ENCODE results near the gene ANKRD33B. TPM values are rescaled to one million over a fixed set of nuclear protein-coding genes. Genes with fewer than 3 reads are reported as not detected.
"Not testable (repeated sequence)": the region's sequence is repeated elsewhere in the genome, so short reads cannot be mapped to it uniquely, and the experiment has no call there.

The ANKRD33B gene
- total RNA-seq, 2 experiments from 2014 or later, result 6.8 to 13.8 TPM

DNA sequence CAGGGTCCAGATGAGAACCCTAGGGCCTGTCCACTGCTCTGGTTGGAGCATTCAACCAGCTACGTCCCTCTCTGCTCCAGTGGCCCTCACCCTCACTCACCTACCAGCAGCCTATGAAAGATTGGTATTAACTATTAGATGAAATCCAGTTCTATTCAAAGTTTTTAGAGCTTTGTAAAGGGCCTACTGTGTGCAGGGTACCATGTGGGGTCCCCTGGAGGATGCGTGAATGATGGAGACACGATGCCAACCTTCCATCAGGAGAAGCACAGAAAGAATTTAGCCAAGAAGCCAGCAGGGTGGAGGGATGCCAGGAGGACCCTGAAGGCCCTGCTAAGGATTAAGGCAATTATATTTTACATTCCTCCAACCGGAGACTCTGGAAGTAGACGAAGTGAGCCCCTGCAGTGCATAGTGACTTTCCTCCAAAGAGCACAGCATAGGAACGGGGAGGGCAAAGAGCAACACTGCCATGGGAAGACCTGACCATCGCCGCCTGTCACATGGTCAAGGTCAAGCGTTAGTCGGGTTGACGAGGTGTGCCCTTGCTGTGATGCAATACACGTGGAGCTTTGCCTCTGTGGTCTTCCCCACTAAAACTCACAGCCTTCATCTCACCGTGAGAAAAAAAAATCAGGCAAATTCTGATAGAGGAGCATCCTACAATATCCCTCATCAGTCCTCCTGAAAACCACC lies 22.8 kb upstream of the ANKRD33B start:
- no peaks in the 10 kb centered on the region for H3K36me3 Mint-ChIP-seq
- H3K27me3 Mint-ChIP-seq, result peaks cover 54% of the 10 kb centered on the region
- DNase-seq, result no peak
- H3K4me3 Mint-ChIP-seq, result no peak overlapping the region
- no peak for ATAC-seq
- H3K4me1 Mint-ChIP-seq, result peaks cover 15% of the 10 kb centered on the region
- CTCF ChIA-PET, result no interaction called here
- H3K27ac Mint-ChIP-seq, result no peak overlapping the region
- H3K9me3 Mint-ChIP-seq (ENCODE audit: low read depth), result no peaks in the 10 kb centered on the region

DNA sequence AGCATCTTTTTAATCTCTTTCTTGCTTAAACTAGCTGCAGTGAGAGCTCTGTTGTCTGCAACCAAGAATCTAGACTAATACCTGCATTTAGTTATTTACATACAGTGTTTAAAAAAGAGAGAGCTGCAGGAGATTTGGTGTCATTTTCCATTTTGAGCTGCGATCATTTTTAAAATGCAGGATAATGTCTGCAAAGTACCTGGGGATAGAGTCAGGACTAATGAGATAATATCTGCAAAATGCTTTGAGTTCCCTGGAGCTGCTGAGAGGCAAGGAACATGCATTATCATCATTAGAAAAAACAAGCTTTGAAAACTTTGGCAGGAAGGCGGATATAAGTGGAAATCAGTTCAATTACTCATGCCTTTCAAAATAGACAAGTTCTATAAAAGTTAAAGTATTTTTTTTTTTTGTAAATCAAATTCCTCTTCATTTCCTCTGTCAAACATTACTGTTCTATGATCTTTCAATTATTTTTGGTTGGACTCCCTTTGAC lies 21.8 kb upstream of the ANKRD33B start:
- H3K27me3 Mint-ChIP-seq, result peaks cover 55% of the 10 kb centered on the region
- H3K9me3 Mint-ChIP-seq (ENCODE audit: low read depth), result no peaks in the 10 kb centered on the region
- ATAC-seq, result no peak
- no peak overlapping the region for H3K4me3 Mint-ChIP-seq
- no peaks in the 10 kb centered on the region for H3K36me3 Mint-ChIP-seq
- no peak overlapping the region for H3K27ac Mint-ChIP-seq
- DNase-seq, result no peak
- peaks cover 10% of the 10 kb centered on the region for H3K4me1 Mint-ChIP-seq
- CTCF ChIA-PET, result interaction anchor here (1.2 kb wide), 1 partner anchor 13 kb away, joined by 4 read pairs; no protein-coding TSS in a partner anchor

DNA sequence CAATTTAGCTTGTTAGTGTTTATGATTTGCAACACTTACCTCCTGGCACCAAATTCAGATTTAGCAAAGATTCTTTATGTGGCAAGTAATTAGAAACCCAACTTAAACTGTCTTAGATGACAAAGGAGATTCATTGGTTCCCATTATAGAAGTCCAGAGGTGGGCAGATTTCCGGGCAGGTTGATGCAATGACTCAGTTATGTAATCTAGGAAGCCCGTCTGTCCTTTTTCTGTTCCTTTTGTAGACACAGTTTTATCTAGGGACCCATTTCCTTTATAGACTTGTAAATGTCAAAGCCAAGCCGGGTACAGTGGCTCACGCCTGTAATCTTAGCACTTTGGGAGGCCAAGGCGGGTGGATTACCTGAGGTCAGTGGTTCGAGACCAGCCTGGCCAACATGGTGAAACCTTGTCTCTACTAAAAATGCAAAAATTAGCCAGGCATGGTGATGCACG lies 20.3 kb upstream of the ANKRD33B start:
- Mint-ChIP-seq H3K36me3 (no peaks in the 10 kb centered on the region), H3K27me3 (peaks cover 49% of the 10 kb centered on the region), H3K4me1 (no peaks in the 10 kb centered on the region), H3K9me3 (ENCODE audit: low read depth) (no peaks in the 10 kb centered on the region), H3K4me3 (no peak overlapping the region), H3K27ac (no peak overlapping the region)
- ATAC-seq (no peak), DNase-seq (no peak)
- CTCF ChIA-PET, result no interaction called here

GRCh38 chr5:10545084-10545483 lies 18.8 kb upstream of the ANKRD33B start:
- Mint-ChIP-seq H3K9me3 (ENCODE audit: low read depth) (no peaks in the 10 kb centered on the region), H3K4me1 (no peaks in the 10 kb centered on the region), H3K27ac (no peak overlapping the region), H3K36me3 (no peaks in the 10 kb centered on the region), H3K4me3 (no peak overlapping the region), H3K27me3 (peaks cover 42% of the 10 kb centered on the region)
- no peak for DNase-seq
- CTCF ChIA-PET, result interaction anchor here (1.1 to 1.2 kb wide), 2 partner anchors 16 to 55 kb away, joined by 3 to 5 read pairs; no protein-coding TSS in a partner anchor
- no peak for ATAC-seq

DNA sequence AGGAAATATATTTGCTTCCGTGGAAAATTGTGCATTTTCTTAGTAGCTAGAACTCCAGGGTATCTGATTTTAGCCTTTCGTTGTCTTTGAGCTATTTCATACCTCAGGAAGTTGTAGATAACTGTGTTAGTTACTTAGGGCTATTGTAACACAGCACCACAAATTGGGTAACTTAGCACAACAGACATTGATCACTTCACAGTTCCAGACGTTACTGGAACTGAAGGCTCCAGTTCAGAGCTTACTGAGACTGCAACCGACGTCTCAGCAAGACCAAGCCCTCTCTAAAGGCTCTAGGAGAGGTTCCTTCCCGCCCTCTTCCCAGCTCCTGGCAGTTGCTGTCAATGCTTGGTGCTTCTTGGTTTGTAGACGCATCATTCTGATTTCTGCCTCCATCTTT lies 17.7 kb upstream of the ANKRD33B start:
- CTCF ChIA-PET, result interaction anchor here (1.2 kb wide), 1 partner anchor 15 kb away, joined by 5 read pairs; no protein-coding TSS in a partner anchor

DNA sequence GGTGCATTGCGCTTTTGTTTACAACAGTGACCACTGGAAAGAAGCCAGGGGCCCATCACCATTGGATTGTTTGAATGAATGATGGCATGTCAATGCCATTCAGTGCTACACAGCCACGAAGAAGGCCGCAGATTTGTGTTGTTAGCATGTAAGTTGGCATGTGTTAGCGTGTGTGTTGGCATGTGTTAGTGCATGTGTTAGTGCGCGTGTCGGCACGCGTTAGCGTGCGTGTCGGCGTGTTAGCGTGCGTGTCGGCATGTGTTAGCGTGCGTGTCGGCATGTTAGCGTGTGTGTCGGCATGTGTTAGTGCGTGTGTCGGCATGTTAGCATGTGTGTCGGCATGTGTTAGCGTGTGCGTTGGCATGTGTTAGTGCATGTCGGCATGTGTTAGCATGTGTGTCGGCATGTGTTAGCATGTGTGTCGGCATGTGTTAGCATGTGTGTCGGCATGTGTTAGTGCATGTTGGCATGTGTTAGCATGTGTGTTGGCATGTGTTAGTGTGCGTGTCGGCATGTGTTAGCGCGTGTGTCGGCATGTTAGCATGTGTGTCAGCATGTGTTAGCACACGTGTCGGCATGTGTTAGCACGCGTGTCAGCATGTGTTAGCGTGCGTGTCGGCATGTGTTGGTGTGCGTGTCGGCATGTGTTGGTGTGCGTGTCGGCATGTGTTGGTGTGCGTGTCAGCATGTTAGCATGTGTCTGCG lies 15.3 kb upstream of the ANKRD33B start:
- no peak for ATAC-seq
- Mint-ChIP-seq H3K4me3 (no peak overlapping the region), H3K27me3 (peaks cover 29% of the 10 kb centered on the region), H3K9me3 (ENCODE audit: low read depth) (no peaks in the 10 kb centered on the region), H3K36me3 (no peaks in the 10 kb centered on the region), H3K4me1 (peaks cover 8% of the 10 kb centered on the region), H3K27ac (no peak overlapping the region)
- CTCF ChIA-PET, result no interaction called here
- DNase-seq, result no peak

More for the DNA sequence above, 17.7 kb upstream of the ANKRD33B start:
- Mint-ChIP-seq H3K4me1 (no peaks in the 10 kb centered on the region), H3K4me3 (no peak overlapping the region), H3K36me3 (no peaks in the 10 kb centered on the region), H3K9me3 (ENCODE audit: low read depth) (no peaks in the 10 kb centered on the region), H3K27ac (no peak overlapping the region), H3K27me3 (peaks cover 40% of the 10 kb centered on the region)
- DNase-seq, result no peak
- ATAC-seq, result no peak

DNA sequence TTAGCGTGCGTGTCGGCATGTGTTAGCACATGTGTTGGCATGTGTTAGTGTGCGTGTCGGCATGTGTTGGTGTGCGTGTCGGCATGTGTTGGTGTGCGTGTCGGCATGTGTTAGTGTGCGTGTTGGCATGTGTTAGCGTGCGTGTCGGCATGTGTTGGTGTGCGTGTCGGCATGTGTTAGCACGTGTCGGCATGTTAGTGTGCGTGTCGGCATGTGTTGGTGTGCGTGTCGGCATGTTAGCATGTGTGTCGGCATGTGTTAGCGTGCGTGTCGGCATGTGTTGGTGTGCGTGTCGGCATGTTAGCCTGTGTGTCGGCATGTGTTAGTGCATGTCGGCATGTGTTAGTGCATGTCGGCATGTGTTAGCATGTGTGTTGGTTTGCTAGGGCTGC lies 14.8 kb upstream of the ANKRD33B start:
- H3K36me3 Mint-ChIP-seq; CTCF ChIA-PET; H3K4me3 Mint-ChIP-seq; H3K4me1 Mint-ChIP-seq; H3K9me3 Mint-ChIP-seq (ENCODE audit: low read depth); ATAC-seq; H3K27ac Mint-ChIP-seq; DNase-seq: not testable (repeated sequence)
- H3K27me3 Mint-ChIP-seq, result peaks cover 26% of the 10 kb centered on the region

GRCh38 chr5:10550222-10550995 lies 13.5 kb upstream of the ANKRD33B start:
- no peaks in the 10 kb centered on the region for H3K36me3 Mint-ChIP-seq

GRCh38 chr5:10551782-10552138 lies 12.1 kb upstream of the ANKRD33B start:
- DNase-seq (no peak), ATAC-seq (no peak)
- Mint-ChIP-seq H3K27me3 (peaks cover 31% of the 10 kb centered on the region), H3K27ac (no peak overlapping the region), H3K36me3 (no peaks in the 10 kb centered on the region), H3K9me3 (ENCODE audit: low read depth) (no peaks in the 10 kb centered on the region), H3K4me1 (peaks cover 8% of the 10 kb centered on the region), H3K4me3 (no peak overlapping the region)
- CTCF ChIA-PET, result interaction anchor here (0.6 kb wide), 1 partner anchor 52 kb away, joined by 3 read pairs; no protein-coding TSS in a partner anchor

More at GRCh38 chr5:10550222-10550995, 13.5 kb upstream of the ANKRD33B start:
- CTCF ChIA-PET, result interaction anchor here (0.9 kb wide), 1 partner anchor 77 kb away, joined by 3 read pairs; no protein-coding TSS in a partner anchor
- H3K9me3 Mint-ChIP-seq (ENCODE audit: low read depth), result no peaks in the 10 kb centered on the region
- no peak for ATAC-seq
- no peak for DNase-seq
- peaks cover 8% of the 10 kb centered on the region for H3K4me1 Mint-ChIP-seq
- H3K4me3 Mint-ChIP-seq, result no peak overlapping the region
- H3K27ac Mint-ChIP-seq, result no peak overlapping the region
- H3K27me3 Mint-ChIP-seq, result peaks cover 30% of the 10 kb centered on the region

DNA sequence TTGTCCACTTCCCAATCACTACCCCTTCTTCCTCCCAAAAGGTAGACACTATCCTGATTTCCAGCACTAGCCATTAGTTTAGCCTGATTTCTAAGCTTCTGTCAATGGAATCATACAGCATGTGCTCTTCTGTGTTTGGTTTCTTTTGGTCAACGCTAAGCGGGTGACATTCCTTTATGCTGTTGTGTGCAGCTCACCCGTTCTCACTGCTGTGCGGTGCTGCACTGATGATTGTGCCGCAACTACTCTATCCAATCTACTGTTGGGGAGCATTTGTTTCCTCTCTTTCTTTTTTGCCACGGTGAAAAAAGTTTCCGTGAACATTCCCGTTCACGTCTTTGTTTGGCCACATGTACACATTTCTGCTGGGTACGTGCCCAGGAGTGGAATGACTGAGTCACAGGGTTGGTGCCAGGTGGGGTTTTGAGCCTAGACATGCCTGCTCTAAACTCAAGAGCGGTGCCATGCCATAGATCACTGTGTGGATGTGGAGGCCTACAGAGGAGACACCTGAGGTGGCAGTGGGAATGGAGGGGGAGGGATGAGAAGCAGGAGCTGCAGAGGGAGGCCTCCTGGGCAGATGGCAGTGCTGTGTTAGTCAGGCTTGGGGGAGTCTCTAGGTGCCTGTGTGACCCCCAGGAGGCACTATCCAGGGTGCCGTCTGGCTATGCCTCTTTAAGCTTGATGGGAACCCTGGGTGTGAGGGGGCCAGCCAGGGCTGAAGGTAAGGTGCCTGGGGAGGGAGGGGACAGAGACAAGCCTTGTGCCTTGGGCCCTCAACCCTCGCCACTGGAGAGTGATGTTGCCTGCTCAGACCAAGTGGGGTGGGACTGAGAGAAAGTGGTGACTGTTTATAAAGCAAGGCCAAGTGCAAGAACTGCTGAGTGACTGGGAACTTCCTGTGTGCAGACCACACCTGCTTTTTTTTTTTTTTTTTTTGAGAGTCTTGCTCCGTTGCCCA lies 11.4 kb upstream of the ANKRD33B start:
- DNase-seq (no peak), ATAC-seq (peak; percentile 74)
- Mint-ChIP-seq H3K27me3 (peaks cover 32% of the 10 kb centered on the region), H3K36me3 (no peaks in the 10 kb centered on the region), H3K9me3 (ENCODE audit: low read depth) (no peaks in the 10 kb centered on the region), H3K4me1 (peaks cover 8% of the 10 kb centered on the region), H3K4me3 (no peak overlapping the region), H3K27ac (peak overlapping the region; percentile 12)
- CTCF ChIA-PET, result interaction anchor here (1.5 kb wide), 1 partner anchor 100 kb away, joined by 4 read pairs; no protein-coding TSS in a partner anchor

- Mint-ChIP-seq H3K4me1 (peaks cover 8% of the 10 kb centered on the region), H3K36me3 (no peaks in the 10 kb centered on the region), H3K9me3 (ENCODE audit: low read depth) (no peaks in the 10 kb centered on the region), H3K27me3 (peaks cover 37% of the 10 kb centered on the region), H3K4me3 (no peak overlapping the region), H3K27ac (no peak overlapping the region)
- CTCF ChIA-PET, result interaction anchor here (1.0 to 1.5 kb wide), 2 partner anchors 101 to 103 kb away, joined by 3 to 4 read pairs; no protein-coding TSS in a partner anchor
- DNase-seq, result no peak
- no peak for ATAC-seq
Observed at GRCh38 chr5:10553476-10553875, 10.4 kb upstream of the ANKRD33B start.

GRCh38 chr5:10555277-10555684 lies 8.6 kb upstream of the ANKRD33B start:
- Mint-ChIP-seq H3K27ac (no peak overlapping the region), H3K4me3 (no peak overlapping the region)

More at GRCh38 chr5:10555277-10555684, 8.6 kb upstream of the ANKRD33B start:
- Mint-ChIP-seq H3K27me3 (peaks cover 47% of the 10 kb centered on the region), H3K36me3 (no peaks in the 10 kb centered on the region), H3K4me1 (peaks cover 8% of the 10 kb centered on the region), H3K9me3 (ENCODE audit: low read depth) (no peaks in the 10 kb centered on the region)
- ATAC-seq (no peak), DNase-seq (no peak)
- CTCF ChIA-PET, result no interaction called here

Measured in activated CD8-positive, alpha-beta memory T cell treated with anti-CD3 and anti-CD28 coated beads, Interleukin-2, amount 10 ng/mL, durations not matched to agents 7 days and 5 days (primary cell).